Panc1 (cell line): ENCODE results near the gene TRAF2. TPM values are rescaled to one million over a fixed set of nuclear protein-coding genes. Genes with fewer than 3 reads are reported as not detected.

Experiments
- ATAC-seq: fragments of 200-7000 bp; cut with Tn5 transposase; 2 replicates; pipeline ENCODE4 v1.9.1; 2020; ENCODE audit warnings: mild to moderate bottlenecking, moderate library complexity
- BruUV-seq: library from RNA; stranded (reverse); fragments of 400-500 nt; replicated peaks from 2 replicates; lab custom pipeline; 2021; lab: Mats Ljungman, UMichigan
- CTCF ChIA-PET: fragments of 300-600 bp; sonication (Branson Sonifier 250); formaldehyde crosslinking; loops from one replicate; lab custom pipeline; 2022; ENCODE audit warnings: antibody characterized with exemption; lab: Charles Lee
- POLR2A ChIA-PET: fragments of 300-600 bp; sonication (Branson Sonifier 250); formaldehyde crosslinking; loops from one replicate; lab custom pipeline; 2022; ENCODE audit warnings: antibody characterized with exemption; lab: Charles Lee
- DNase-seq: peaks from one replicate; pipeline ENCODE4 v3.0.0-alpha.2; 2010; ENCODE audit warnings: low read depth, low spot score
- H3K27ac ChIP-seq: 2 replicates; pipeline ENCODE4 v1.5.1; 2011; ENCODE audit warnings: mild to moderate bottlenecking, low read length, inconsistent platforms
- H3K27me3 ChIP-seq: fragments of 200-500 bp; sonication (Bioruptor generic); 2 replicates; pipeline ENCODE4 v1.6.0; 2014; ENCODE audit warnings: low read length, inconsistent platforms; ENCODE audit not compliant: control insufficient read depth, insufficient read depth
- H3K36me3 ChIP-seq: fragments of 200-500 bp; sonication (Bioruptor generic); 2 replicates; pipeline ENCODE4 v1.5.1; 2014; ENCODE audit warnings: inconsistent platforms, mild to moderate bottlenecking, low read length, moderate library complexity; ENCODE audit not compliant: control insufficient read depth, insufficient read depth
- H3K4me1 ChIP-seq: 2 replicates; pipeline ENCODE4 v1.5.1; 2011; ENCODE audit warnings: inconsistent platforms, mild to moderate bottlenecking, low read length, moderate library complexity; ENCODE audit not compliant: control insufficient read depth, insufficient read depth
- H3K4me3 ChIP-seq, 2 experiments: 2 replicates each; pipeline ENCODE4 v1.5.1; 2011 to 2012; ENCODE audit warnings: low read depth in 2 of 2, low read length in 2 of 2, mild to moderate bottlenecking in 2 of 2, inconsistent platforms in 1 of 2, moderate library complexity in 1 of 2
- H3K9me3 ChIP-seq: fragments of 200-500 bp; sonication (Bioruptor generic); 2 replicates; pipeline ENCODE4 v1.5.1; 2014; ENCODE audit warnings: low read depth, mild to moderate bottlenecking, inconsistent platforms, low read length, moderate library complexity; ENCODE audit not compliant: control insufficient read depth, insufficient read depth
- POLR2AphosphoS5 ChIP-seq: IDR thresholded peaks from 2 replicates; pipeline ENCODE4 v1.6.1; 2012; ENCODE audit warnings: mild to moderate bottlenecking, low read depth, low read length, moderate library complexity
- REST ChIP-seq, 2 experiments: IDR thresholded peaks; 2 replicates each; pipeline ENCODE4 v1.6.1; 2011 to 2012; ENCODE audit warnings: low read depth in 2 of 2, control low read depth in 1 of 2, low read length in 1 of 2, mild to moderate bottlenecking in 1 of 2, moderate library complexity in 1 of 2; ENCODE audit not compliant: insufficient read depth in 1 of 2
- SIN3A ChIP-seq: IDR thresholded peaks from 2 replicates; pipeline ENCODE4 v1.6.1; 2012; ENCODE audit warnings: low read depth, mild to moderate bottlenecking, low read length, moderate library complexity, borderline replicate concordance; ENCODE audit not compliant: insufficient read depth
- TCF7L2 ChIP-seq: IDR thresholded peaks from 2 replicates; pipeline ENCODE4 v1.6.1; 2011; ENCODE audit warnings: mild to moderate bottlenecking, low read depth, low read length, inconsistent platforms
- in situ Hi-C: cut with HindIII; loops from 2 replicates; pipeline ENCODE4 v1.10.0; 2016; ENCODE audit warnings: low sequenced_read_pairs, low pct_unique_long_range_greater_than_20kb
- intact Hi-C: fragments of 100-400 bp; cut with micrococcal nuclease; formaldehyde crosslinking; loops from one replicate; pipeline ENCODE4 v1.10.0; 2022; ENCODE audit not compliant: unreplicated experiment
- total RNA-seq: library from RNA; stranded (reverse); gene quantifications from one replicate; pipeline ENCODE4 v1.2.1, GENCODE V29; 2021; ENCODE audit not compliant: unreplicated experiment
- TF ChIP-seq, protein P1 (sequence below): fragments of 450-650 bp; IDR thresholded peaks from 2 replicates; pipeline ENCODE4 v1.5.1; 2017; ENCODE audit warnings: mild to moderate bottlenecking

TRAF2 gene
- total RNA-seq, 1 experiment from 2014 or later, result 48.7 TPM

DNA sequence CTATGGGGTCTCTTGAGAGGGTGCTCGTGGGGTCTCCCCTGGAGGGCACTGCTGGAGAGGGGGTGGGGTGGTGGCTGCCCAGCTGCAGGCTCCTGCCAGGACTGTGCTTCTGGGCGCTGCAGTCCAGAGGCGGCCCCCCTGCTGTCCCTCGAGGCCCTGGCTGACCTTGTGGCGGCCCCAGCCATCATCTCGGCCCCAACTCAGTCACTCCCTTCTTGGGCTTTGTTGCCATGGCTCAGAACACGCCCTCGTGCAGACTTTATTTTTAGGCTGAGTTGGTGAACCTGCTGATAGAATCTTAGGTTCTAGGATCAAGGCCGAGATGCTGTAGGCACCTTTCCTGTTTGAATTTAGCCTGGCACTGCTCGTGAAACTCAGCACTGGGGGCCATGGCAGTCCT, 35.4 kb downstream of the TRAF2 start:
- intact Hi-C loops, result no loop called here
- CTCF ChIA-PET, result interaction anchor here (0.7 kb wide), 2 partner anchors 18 to 22 kb away, joined by 4 to 5 read pairs; no protein-coding TSS in a partner anchor
- in situ Hi-C loops, result no loop called here
- POLR2A ChIA-PET, result no interaction called here
- Histone ChIP-seq H3K27me3 (no peaks in the 10 kb centered on the region), H3K9me3 (no peaks in the 10 kb centered on the region), H3K4me1 (no peaks in the 10 kb centered on the region), H3K27ac (no peak overlapping the region), H3K36me3 (peaks cover 3% of the 10 kb centered on the region; the same call in 1 of the 2 replicates), H3K4me3 (no peak overlapping the region)
- no TSS peak for BruUV-seq
- TF ChIP-seq POLR2AphosphoS5 (no peak), REST (IDR thresholded peaks at IDR 0.05; ENCODE audit: insufficient read depth in 1 of 2, low read depth in 2 of 2, low read length in 1 of 2) (no peak), TCF7L2 (no peak), SIN3A (no peak)
- TF ChIP-seq, protein P1, sequence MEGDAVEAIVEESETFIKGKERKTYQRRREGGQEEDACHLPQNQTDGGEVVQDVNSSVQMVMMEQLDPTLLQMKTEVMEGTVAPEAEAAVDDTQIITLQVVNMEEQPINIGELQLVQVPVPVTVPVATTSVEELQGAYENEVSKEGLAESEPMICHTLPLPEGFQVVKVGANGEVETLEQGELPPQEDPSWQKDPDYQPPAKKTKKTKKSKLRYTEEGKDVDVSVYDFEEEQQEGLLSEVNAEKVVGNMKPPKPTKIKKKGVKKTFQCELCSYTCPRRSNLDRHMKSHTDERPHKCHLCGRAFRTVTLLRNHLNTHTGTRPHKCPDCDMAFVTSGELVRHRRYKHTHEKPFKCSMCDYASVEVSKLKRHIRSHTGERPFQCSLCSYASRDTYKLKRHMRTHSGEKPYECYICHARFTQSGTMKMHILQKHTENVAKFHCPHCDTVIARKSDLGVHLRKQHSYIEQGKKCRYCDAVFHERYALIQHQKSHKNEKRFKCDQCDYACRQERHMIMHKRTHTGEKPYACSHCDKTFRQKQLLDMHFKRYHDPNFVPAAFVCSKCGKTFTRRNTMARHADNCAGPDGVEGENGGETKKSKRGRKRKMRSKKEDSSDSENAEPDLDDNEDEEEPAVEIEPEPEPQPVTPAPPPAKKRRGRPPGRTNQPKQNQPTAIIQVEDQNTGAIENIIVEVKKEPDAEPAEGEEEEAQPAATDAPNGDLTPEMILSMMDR, result no peak
- no peak for ATAC-seq
- no peak for DNase-seq

DNA sequence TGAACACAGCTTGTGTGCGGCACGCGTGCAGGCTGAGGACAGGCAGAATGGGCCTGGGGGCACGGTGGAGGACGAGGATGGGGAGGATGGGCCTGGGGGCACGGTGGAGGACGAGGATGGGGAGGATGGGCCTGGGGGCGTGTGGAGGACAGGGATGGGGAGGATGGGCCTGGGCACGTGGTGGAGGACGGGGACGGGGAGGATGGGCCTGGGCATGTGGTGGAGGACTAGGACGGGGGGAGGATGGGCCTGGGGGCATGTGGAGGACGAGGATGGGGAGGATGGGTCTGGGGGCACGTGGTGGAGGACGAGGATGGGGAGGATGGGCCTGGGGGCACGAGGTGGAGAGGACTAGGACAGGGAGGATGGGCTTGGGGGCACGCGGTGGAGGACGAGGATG, 36.2 kb downstream of the TRAF2 start:
- no TSS peak for BruUV-seq
- in situ Hi-C loops (no loop called here), intact Hi-C loops (no loop called here)
- Histone ChIP-seq H3K4me3 (no peak overlapping the region), H3K4me1 (no peaks in the 10 kb centered on the region), H3K27ac (no peak overlapping the region), H3K9me3 (no peaks in the 10 kb centered on the region), H3K27me3 (no peaks in the 10 kb centered on the region), H3K36me3 (peaks cover 3% of the 10 kb centered on the region)
- DNase-seq (no peak), ATAC-seq (no peak)
- POLR2A ChIA-PET, result no interaction called here
- CTCF ChIA-PET, result interaction anchor here (0.7 kb wide), 1 partner anchor 19 kb away, joined by 4 read pairs; no protein-coding TSS in a partner anchor
- TF ChIP-seq SIN3A, result no peak
- TF ChIP-seq POLR2AphosphoS5, result no peak
- TF ChIP-seq, protein P1, result no peak
- no peak for TF ChIP-seq TCF7L2
- no peak for TF ChIP-seq REST (IDR thresholded peaks at IDR 0.05; ENCODE audit: insufficient read depth in 1 of 2, low read depth in 2 of 2, low read length in 1 of 2)
